ENCODE measurements around the gene CAMTA1.
"Not testable (repeated sequence)": the region's sequence is repeated elsewhere in the genome, so short reads cannot be mapped to it uniquely, and the experiment has no call there.

The CAMTA1 gene

GRCh38 chr1:6842301-6842700 lies 57.0 kb downstream of the CAMTA1 start:
- no peak for TF ChIP-seq CTCF (IDR thresholded peaks at IDR 0.05; ENCODE audit: control insufficient read depth, extremely low read depth, insufficient read depth)
- no peak overlapping the region for H3K4me3 ChIP-seq (ENCODE audit: low read depth, low read length)
- DNase-seq (ENCODE audit: low read depth) = no peak

- DNase-seq (ENCODE audit: low read depth); H3K4me3 ChIP-seq (ENCODE audit: low read depth, low read length): not testable (repeated sequence)
Measured at GRCh38 chr1:6845786-6846185, 60.5 kb downstream of the CAMTA1 start.

GRCh38 chr1:6848816-6849215 lies 63.6 kb downstream of the CAMTA1 start:
- no peak for DNase-seq (ENCODE audit: low read depth)
- H3K4me3 ChIP-seq (ENCODE audit: low read depth, low read length) = no peak overlapping the region
- TF ChIP-seq CTCF (IDR thresholded peaks at IDR 0.05; ENCODE audit: control insufficient read depth, extremely low read depth, insufficient read depth) = no peak

GRCh38 chr1:6850537-6850936 lies 65.3 kb downstream of the CAMTA1 start:
- H3K4me3 ChIP-seq (ENCODE audit: low read depth, low read length) = no peak overlapping the region
- DNase-seq (ENCODE audit: low read depth) = no peak
- TF ChIP-seq CTCF (IDR thresholded peaks at IDR 0.05; ENCODE audit: control insufficient read depth, extremely low read depth, insufficient read depth) = no peak

- H3K4me3 ChIP-seq (ENCODE audit: low read depth, low read length) = no peak overlapping the region
- no peak for TF ChIP-seq CTCF (IDR thresholded peaks at IDR 0.05; ENCODE audit: control insufficient read depth, extremely low read depth, insufficient read depth)
- DNase-seq (ENCODE audit: low read depth) = no peak
Measured at GRCh38 chr1:6852136-6852890, 67.1 kb downstream of the CAMTA1 start.

GRCh38 chr1:6854166-6854565 lies 68.9 kb downstream of the CAMTA1 start:
- no peak for DNase-seq (ENCODE audit: low read depth)
- no peak overlapping the region for H3K4me3 ChIP-seq (ENCODE audit: low read depth, low read length)
- no peak for TF ChIP-seq CTCF (IDR thresholded peaks at IDR 0.05; ENCODE audit: control insufficient read depth, extremely low read depth, insufficient read depth)

GRCh38 chr1:6857831-6858230 lies 72.6 kb downstream of the CAMTA1 start:
- no peak for TF ChIP-seq CTCF (IDR thresholded peaks at IDR 0.05; ENCODE audit: control insufficient read depth, extremely low read depth, insufficient read depth)
- DNase-seq (ENCODE audit: low read depth) = no peak
- no peak overlapping the region for H3K4me3 ChIP-seq (ENCODE audit: low read depth, low read length)
